GM12875 (cell line): ENCODE measurements around the gene IL36G.

Source experiments
- H3K4me3 ChIP-seq: one replicate; pipeline ENCODE4 v1.5.1; 2011; ENCODE audit warnings: low read depth, low read length, control low read depth
- TF ChIP-seq, protein P1 (sequence below): IDR thresholded peaks from 2 replicates; pipeline ENCODE4 v1.5.1; 2011; ENCODE audit warnings: low read depth, mild to moderate bottlenecking, control low read depth, inconsistent platforms, low read length, moderate library complexity, borderline replicate concordance; ENCODE audit not compliant: insufficient read depth

IL36G gene

GRCh38 chr2:112972423-112973086, 5.3 kb upstream of the IL36G start:
- TF ChIP-seq, protein P1, sequence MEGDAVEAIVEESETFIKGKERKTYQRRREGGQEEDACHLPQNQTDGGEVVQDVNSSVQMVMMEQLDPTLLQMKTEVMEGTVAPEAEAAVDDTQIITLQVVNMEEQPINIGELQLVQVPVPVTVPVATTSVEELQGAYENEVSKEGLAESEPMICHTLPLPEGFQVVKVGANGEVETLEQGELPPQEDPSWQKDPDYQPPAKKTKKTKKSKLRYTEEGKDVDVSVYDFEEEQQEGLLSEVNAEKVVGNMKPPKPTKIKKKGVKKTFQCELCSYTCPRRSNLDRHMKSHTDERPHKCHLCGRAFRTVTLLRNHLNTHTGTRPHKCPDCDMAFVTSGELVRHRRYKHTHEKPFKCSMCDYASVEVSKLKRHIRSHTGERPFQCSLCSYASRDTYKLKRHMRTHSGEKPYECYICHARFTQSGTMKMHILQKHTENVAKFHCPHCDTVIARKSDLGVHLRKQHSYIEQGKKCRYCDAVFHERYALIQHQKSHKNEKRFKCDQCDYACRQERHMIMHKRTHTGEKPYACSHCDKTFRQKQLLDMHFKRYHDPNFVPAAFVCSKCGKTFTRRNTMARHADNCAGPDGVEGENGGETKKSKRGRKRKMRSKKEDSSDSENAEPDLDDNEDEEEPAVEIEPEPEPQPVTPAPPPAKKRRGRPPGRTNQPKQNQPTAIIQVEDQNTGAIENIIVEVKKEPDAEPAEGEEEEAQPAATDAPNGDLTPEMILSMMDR = no peak
- no peak overlapping the region for H3K4me3 ChIP-seq

DNA sequence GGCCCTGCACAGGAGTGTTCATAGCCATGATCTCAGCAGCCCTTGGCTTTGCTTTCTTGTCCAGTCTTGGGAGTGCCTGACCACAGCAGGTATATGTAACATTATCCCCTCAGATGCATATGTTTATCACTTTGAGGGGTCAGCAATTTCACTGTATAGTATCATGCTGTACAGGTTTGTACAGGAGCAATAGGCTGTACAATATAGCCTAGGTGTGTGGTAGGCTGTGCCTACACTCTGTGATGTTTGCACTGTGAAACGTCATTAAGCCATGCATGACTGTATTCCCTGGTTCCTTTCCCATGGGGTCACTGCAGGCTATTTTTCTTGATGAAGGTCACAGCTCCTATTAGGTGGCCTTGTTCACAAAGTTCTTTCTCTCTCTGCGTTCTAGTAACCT, 4.7 kb upstream of the IL36G start:
- TF ChIP-seq, protein P1 = no peak
- no peak overlapping the region for H3K4me3 ChIP-seq

- TF ChIP-seq, protein P1 = no peak
Observed at GRCh38 chr2:112979731-112980130, 1.9 kb downstream of the IL36G start.

GRCh38 chr2:112980537-112980936, 2.7 kb downstream of the IL36G start:
- no peak overlapping the region for H3K4me3 ChIP-seq
- TF ChIP-seq, protein P1 = no peak

More at GRCh38 chr2:112979731-112980130, 1.9 kb downstream of the IL36G start:
- no peak overlapping the region for H3K4me3 ChIP-seq

DNA sequence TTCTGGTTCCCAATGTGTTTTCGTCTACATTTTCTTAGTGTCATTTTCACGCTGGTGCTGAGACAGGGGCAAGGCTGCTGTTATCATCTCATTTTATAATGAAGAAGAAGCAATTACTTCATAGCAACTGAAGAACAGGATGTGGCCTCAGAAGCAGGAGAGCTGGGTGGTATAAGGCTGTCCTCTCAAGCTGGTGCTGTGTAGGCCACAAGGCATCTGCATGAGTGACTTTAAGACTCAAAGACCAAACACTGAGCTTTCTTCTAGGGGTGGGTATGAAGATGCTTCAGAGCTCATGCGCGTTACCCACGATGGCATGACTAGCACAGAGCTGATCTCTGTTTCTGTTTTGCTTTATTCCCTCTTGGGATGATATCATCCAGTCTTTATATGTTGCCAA, 7.3 kb downstream of the IL36G start:
- TF ChIP-seq, protein P1 = no peak

GRCh38 chr2:112989611-112990010, 11.8 kb downstream of the IL36G start:
- H3K4me3 ChIP-seq = no peak overlapping the region
- TF ChIP-seq, protein P1 = no peak

More for the DNA sequence above, 7.3 kb downstream of the IL36G start:
- no peak overlapping the region for H3K4me3 ChIP-seq

- H3K4me3 ChIP-seq = no peak overlapping the region
- TF ChIP-seq, protein P1 = no peak
Observed at GRCh38 chr2:112993831-112994230, 16.0 kb downstream of the IL36G start.
